Keratinocyte (primary cell): Measurements from ENCODE around the gene PSMB1. TPM values are rescaled to one million over a fixed set of nuclear protein-coding genes. Genes with fewer than 3 reads are reported as not detected.
A peak's percentile ranks its signal among the peaks of the same experiment; 100 is the strongest.

Source experiments
- DNase-seq: peaks from one replicate; pipeline ENCODE4 v3.0.0-alpha.2; 2011; ENCODE audit warnings: low read depth, missing footprints, low spot score
- FAIRE-seq: peaks from 2 replicates; lab custom pipeline; 2011; peaks lifted over from hg19 to GRCh38; lab: Jason Lieb, UNC
- H2AFZ ChIP-seq: 2 replicates; pipeline ENCODE4 v1.6.0; 2012; ENCODE audit warnings: low read length, control low read depth, inconsistent platforms; ENCODE audit not compliant: control insufficient read depth
- H3K27ac ChIP-seq: 2 replicates; pipeline ENCODE4 v1.5.1; 2011; ENCODE audit warnings: low read length; ENCODE audit not compliant: control insufficient read depth, insufficient read depth
- H3K27me3 ChIP-seq: 3 replicates; pipeline ENCODE4 v1.6.0; 2011; ENCODE audit warnings: low read length; ENCODE audit not compliant: control insufficient read depth, insufficient read depth; ENCODE audit errors: extremely low read depth
- H3K36me3 ChIP-seq, 2 experiments: 2 replicates in 1 of 2; 3 replicates in 1 of 2; pipeline ENCODE4 v1.5.1; 2011; ENCODE audit warnings: low read length in 2 of 2, mild to moderate bottlenecking in 1 of 2; ENCODE audit not compliant: control insufficient read depth in 2 of 2, insufficient read depth in 2 of 2; ENCODE audit errors: extremely low read depth in 1 of 2
- H3K4me1 ChIP-seq: 3 replicates; pipeline ENCODE4 v1.5.1; 2011; ENCODE audit warnings: low read length; ENCODE audit not compliant: control insufficient read depth, insufficient read depth; ENCODE audit errors: extremely low read depth
- H3K4me2 ChIP-seq: 3 replicates; pipeline ENCODE4 v1.6.0; 2011; ENCODE audit warnings: low read depth, low read length; ENCODE audit not compliant: control insufficient read depth, insufficient read depth; ENCODE audit errors: extremely low read depth
- H3K4me3 ChIP-seq, 3 experiments: fragments of 200-600 bp in 1 of 3; sonication (generic) in 1 of 3; 2 replicates in 2 of 3; 3 replicates in 1 of 3; pipeline ENCODE4 v1.5.1; 2011 to 2016; ENCODE audit warnings: low read length in 3 of 3, mild to moderate bottlenecking in 3 of 3, control low read depth in 2 of 3, inconsistent platforms in 1 of 3, low read depth in 1 of 3, mixed read lengths in 1 of 3, mixed run types in 1 of 3, moderate library complexity in 1 of 3; ENCODE audit not compliant: control insufficient read depth in 2 of 3, insufficient read depth in 2 of 3; ENCODE audit errors: extremely low read depth in 1 of 3
- H3K79me2 ChIP-seq: 2 replicates; pipeline ENCODE4 v1.6.0; 2012; ENCODE audit warnings: low read length; ENCODE audit not compliant: control insufficient read depth, insufficient read depth
- H3K9ac ChIP-seq: 3 replicates; pipeline ENCODE4 v1.6.0; 2011; ENCODE audit warnings: low read length; ENCODE audit not compliant: control insufficient read depth, insufficient read depth; ENCODE audit errors: extremely low read depth
- H3K9me1 ChIP-seq: 3 replicates; pipeline ENCODE4 v1.6.0; 2011; ENCODE audit warnings: low read length; ENCODE audit not compliant: control insufficient read depth, insufficient read depth; ENCODE audit errors: extremely low read depth
- H3K9me3 ChIP-seq: 2 replicates; pipeline ENCODE4 v1.5.1; 2012; ENCODE audit warnings: low read depth, low read length; ENCODE audit not compliant: control insufficient read depth
- H4K20me1 ChIP-seq: 3 replicates; pipeline ENCODE4 v1.6.0; 2011; ENCODE audit warnings: low read length; ENCODE audit not compliant: control insufficient read depth, insufficient read depth; ENCODE audit errors: extremely low read depth
- EZH2 ChIP-seq: IDR thresholded peaks from one replicate; pipeline ENCODE4 v1.6.1; 2012; ENCODE audit warnings: inconsistent platforms, mild to moderate bottlenecking, low read length, moderate library complexity
- dilution Hi-C: fragments of 300-500 bp; cut with MboI; formaldehyde crosslinking; loops from one replicate; pipeline ENCODE4 v1.7.0; 2020; ENCODE audit warnings: low sequenced_read_pairs; ENCODE audit not compliant: extremely low pct_ligation_motif_present
- polyA plus RNA-seq, 5 experiments: library from polyadenylated mRNA; depleted of rRNA in 3 of 5; stranded (reverse) in 3 of 5; stranded (forward) in 1 of 5; unstranded in 1 of 5; fragments of >200 nt; gene quantifications; 1 replicate in 1 of 5; 2 replicates in 3 of 5; 3 replicates in 1 of 5; pipeline versions ENCODE4 v1.2.1 to v1.2.3, GENCODE V29; 2011 to 2012; ENCODE audit warnings: missing spikeins in 2 of 5, low read depth in 1 of 5, low replicate concordance in 1 of 5
- TF ChIP-seq, protein P1 (sequence below), 3 experiments: IDR thresholded peaks in 1 of 3; conservative IDR thresholded peaks in 1 of 3; optimal IDR thresholded peaks in 1 of 3; 2 replicates in 2 of 3; 3 replicates in 1 of 3; pipeline versions ENCODE3 to v1.5.1; 2011; ENCODE audit warnings: low read length in 3 of 3, mild to moderate bottlenecking in 3 of 3, moderate library complexity in 2 of 3, control low read depth in 1 of 3, inconsistent platforms in 1 of 3; ENCODE audit not compliant: insufficient read depth in 2 of 3; ENCODE audit errors: extremely low read depth in 1 of 3

Gene PSMB1
- polyA plus RNA-seq, 1 donor (not counting 4 experiments of a cell fraction or from before 2014, with no cell fraction given), result 430 TPM

DNA sequence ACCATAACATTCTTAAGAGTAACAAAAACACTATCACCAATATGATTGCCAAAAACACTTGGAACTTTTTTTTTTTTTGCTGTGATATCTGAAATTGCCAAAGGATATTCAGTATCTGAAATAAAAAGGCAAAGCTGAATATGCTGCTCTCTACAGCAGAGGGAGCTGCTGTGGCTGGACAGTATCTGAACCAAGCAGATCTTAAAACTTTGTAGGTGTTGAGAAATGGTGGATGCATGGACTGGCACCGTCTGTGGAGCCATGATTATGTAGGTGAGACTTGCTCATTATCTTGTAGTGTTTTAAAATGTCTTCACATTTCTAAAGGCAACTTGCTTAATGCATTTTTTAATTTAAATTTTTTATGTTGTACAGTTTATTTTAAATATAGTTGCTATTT, 22.1 kb upstream of the PSMB1 start:
- TF ChIP-seq EZH2, result no peak
- TF ChIP-seq, protein P1, sequence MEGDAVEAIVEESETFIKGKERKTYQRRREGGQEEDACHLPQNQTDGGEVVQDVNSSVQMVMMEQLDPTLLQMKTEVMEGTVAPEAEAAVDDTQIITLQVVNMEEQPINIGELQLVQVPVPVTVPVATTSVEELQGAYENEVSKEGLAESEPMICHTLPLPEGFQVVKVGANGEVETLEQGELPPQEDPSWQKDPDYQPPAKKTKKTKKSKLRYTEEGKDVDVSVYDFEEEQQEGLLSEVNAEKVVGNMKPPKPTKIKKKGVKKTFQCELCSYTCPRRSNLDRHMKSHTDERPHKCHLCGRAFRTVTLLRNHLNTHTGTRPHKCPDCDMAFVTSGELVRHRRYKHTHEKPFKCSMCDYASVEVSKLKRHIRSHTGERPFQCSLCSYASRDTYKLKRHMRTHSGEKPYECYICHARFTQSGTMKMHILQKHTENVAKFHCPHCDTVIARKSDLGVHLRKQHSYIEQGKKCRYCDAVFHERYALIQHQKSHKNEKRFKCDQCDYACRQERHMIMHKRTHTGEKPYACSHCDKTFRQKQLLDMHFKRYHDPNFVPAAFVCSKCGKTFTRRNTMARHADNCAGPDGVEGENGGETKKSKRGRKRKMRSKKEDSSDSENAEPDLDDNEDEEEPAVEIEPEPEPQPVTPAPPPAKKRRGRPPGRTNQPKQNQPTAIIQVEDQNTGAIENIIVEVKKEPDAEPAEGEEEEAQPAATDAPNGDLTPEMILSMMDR (optimal IDR thresholded peaks at IDR 0.05 in 1 of 3, IDR thresholded peaks at IDR 0.05 in 1 of 3, conservative IDR thresholded peaks at IDR 0.05 in 1 of 3; ENCODE audit: extremely low read depth in 1 of 3, insufficient read depth in 2 of 3, low read length in 3 of 3), result peak; percentile 10 to 29 (median 28)
- no peak overlapping the region for H3K4me3 ChIP-seq
- DNase-seq, result no peak
- H4K20me1 ChIP-seq, result no peaks in the 10 kb centered on the region
- H3K79me2 ChIP-seq, result no peaks in the 10 kb centered on the region
- H2AFZ ChIP-seq, result no peak overlapping the region
- no peaks in the 10 kb centered on the region for H3K9me1 ChIP-seq
- no peaks in the 10 kb centered on the region for H3K4me1 ChIP-seq
- no peaks in the 10 kb centered on the region for H3K27me3 ChIP-seq
- FAIRE-seq, result no peak
- H3K9me3 ChIP-seq, result no peaks in the 10 kb centered on the region
- no peak overlapping the region for H3K9ac ChIP-seq
- no peak overlapping the region for H3K27ac ChIP-seq
- dilution Hi-C loops, result no loop called here
- no peak overlapping the region for H3K4me2 ChIP-seq
- H3K36me3 ChIP-seq, result peaks cover 5 to 14% of the 10 kb centered on the region in 2 experiments

DNA sequence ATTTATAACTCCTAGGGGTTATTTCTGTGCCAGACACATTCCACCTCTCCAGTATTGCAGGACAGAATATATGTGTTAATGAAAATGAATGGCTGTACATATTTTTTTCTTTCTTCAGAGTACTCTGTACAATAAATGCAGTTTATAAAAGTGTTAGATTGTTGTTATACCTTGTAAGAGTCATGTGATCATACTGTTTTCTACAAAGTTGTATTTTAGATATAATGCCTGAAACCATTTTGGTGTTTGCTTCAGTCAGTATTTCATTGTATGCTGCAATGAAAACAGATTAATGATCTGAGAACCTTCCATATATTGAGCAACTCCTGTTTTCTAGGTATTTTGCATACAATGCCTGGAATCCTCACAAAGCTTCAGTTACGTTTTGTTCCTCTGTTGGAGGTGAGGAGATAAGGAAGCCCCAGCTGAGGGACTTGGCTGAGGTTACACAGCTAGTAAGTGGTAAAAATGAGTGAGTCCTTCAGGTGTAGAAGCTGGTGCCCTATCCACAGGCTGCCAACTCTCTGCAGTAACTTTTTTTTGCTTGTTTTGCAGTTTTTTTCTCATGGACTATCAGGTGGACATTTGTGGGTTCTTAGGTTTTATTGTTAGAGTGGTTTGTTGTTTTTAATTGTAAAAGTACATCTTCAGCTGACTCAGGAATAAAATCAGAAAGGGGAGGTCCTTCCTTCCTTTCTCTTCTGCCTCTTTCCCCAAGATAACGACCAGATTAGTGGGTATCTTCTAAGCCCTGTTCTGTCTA, 19.8 kb upstream of the PSMB1 start:
- H3K4me2 ChIP-seq, result no peak overlapping the region
- H4K20me1 ChIP-seq, result no peaks in the 10 kb centered on the region
- FAIRE-seq (no peak), DNase-seq (no peak)
- H3K9me1 ChIP-seq, result no peaks in the 10 kb centered on the region
- dilution Hi-C loops, result no loop called here
- H3K27me3 ChIP-seq, result no peaks in the 10 kb centered on the region
- TF ChIP-seq, protein P1 (optimal IDR thresholded peaks at IDR 0.05 in 1 of 3, IDR thresholded peaks at IDR 0.05 in 1 of 3, conservative IDR thresholded peaks at IDR 0.05 in 1 of 3; ENCODE audit: extremely low read depth in 1 of 3, insufficient read depth in 2 of 3, low read length in 3 of 3), result no peak
- TF ChIP-seq EZH2, result no peak
- no peak overlapping the region for H2AFZ ChIP-seq
- no peak overlapping the region for H3K9ac ChIP-seq
- peaks cover 6 to 15% of the 10 kb centered on the region in 2 experiments for H3K36me3 ChIP-seq
- H3K9me3 ChIP-seq, result no peaks in the 10 kb centered on the region
- no peaks in the 10 kb centered on the region for H3K4me1 ChIP-seq
- H3K27ac ChIP-seq, result no peak overlapping the region
- no peaks in the 10 kb centered on the region for H3K79me2 ChIP-seq
- H3K4me3 ChIP-seq, result no peak overlapping the region
